WTC11 (cell line): ENCODE measurements around the gene CNGA2. TPM values are rescaled to one million over a fixed set of nuclear protein-coding genes. Genes with fewer than 3 reads are reported as not detected.

ENCODE experiments used
- ATAC-seq: fragments of 200-7000 bp; cut with Tn5 transposase; 2 replicates; pipeline ENCODE4 v1.10.0; 2021; ENCODE audit warnings: mild to moderate bottlenecking, moderate library complexity
- CTCF ChIA-PET: fragments of 300-600 bp; sonication (Branson Sonifier 250); formaldehyde crosslinking; loops from one replicate; lab custom pipeline; 2021; ENCODE audit warnings: antibody characterized with exemption; lab: Charles Lee
- POLR2A ChIA-PET: fragments of 350-600 bp; sonication (Branson Sonifier 250); formaldehyde crosslinking; loops from one replicate; lab custom pipeline; 2021; ENCODE audit warnings: antibody characterized with exemption; lab: Charles Lee
- DNase-seq: peaks from one replicate; pipeline ENCODE4 v3.0.0; 2021; ENCODE audit warnings: low spot score
- H3K27ac Mint-ChIP-seq: 2 replicates; pipeline ENCODE4 v1.8.0; 2021; ENCODE audit warnings: mixed read lengths
- H3K27me3 Mint-ChIP-seq: 2 replicates; pipeline ENCODE4 v1.8.0; 2021; ENCODE audit warnings: low read depth, mild to moderate bottlenecking, moderate library complexity, mixed read lengths
- H3K36me3 Mint-ChIP-seq: 2 replicates; pipeline ENCODE4 v1.8.0; 2021; ENCODE audit warnings: mixed read lengths
- H3K4me1 Mint-ChIP-seq: 2 replicates; pipeline ENCODE4 v1.8.0; 2022; ENCODE audit warnings: mixed read lengths
- H3K4me3 Mint-ChIP-seq: 2 replicates; pipeline ENCODE4 v1.8.0; 2021; ENCODE audit warnings: mild to moderate bottlenecking, moderate library complexity, mixed read lengths
- H3K9me3 Mint-ChIP-seq: 2 replicates; pipeline ENCODE4 v1.8.0; 2021; ENCODE audit warnings: mixed read lengths
- CREM ChIP-seq: sonication (generic); formaldehyde crosslinking; IDR thresholded peaks from 2 replicates; pipeline ENCODE4 v1.8.1; 2022; ENCODE audit warnings: mild to moderate bottlenecking, missing genetic modification reagents, moderate library complexity
- FOXJ3 ChIP-seq: sonication (generic); formaldehyde crosslinking; IDR thresholded peaks from 2 replicates; pipeline ENCODE4 v1.9.0; 2021; ENCODE audit warnings: missing genetic modification reagents, mild to moderate bottlenecking, borderline replicate concordance
- FOXP1 ChIP-seq: sonication (generic); formaldehyde crosslinking; IDR thresholded peaks from 2 replicates; pipeline ENCODE4 v1.8.0; 2022; ENCODE audit warnings: missing genetic modification reagents, mild to moderate bottlenecking, moderate library complexity, borderline replicate concordance
- IRF2 ChIP-seq: sonication (generic); formaldehyde crosslinking; IDR thresholded peaks from 2 replicates; pipeline ENCODE4 v1.8.0; 2022; ENCODE audit warnings: low read depth, missing genetic modification reagents, borderline replicate concordance
- SMAD4 ChIP-seq: sonication (generic); formaldehyde crosslinking; IDR thresholded peaks from 2 replicates; pipeline ENCODE4 v1.8.0; 2022; ENCODE audit warnings: mild to moderate bottlenecking, missing genetic modification reagents
- TEAD4 ChIP-seq: sonication (generic); formaldehyde crosslinking; IDR thresholded peaks from 2 replicates; pipeline ENCODE4 v1.8.0; 2022; ENCODE audit warnings: mild to moderate bottlenecking, missing genetic modification reagents
- TP53 ChIP-seq: sonication (generic); formaldehyde crosslinking; IDR thresholded peaks from 2 replicates; pipeline ENCODE4 v1.8.1; 2023; ENCODE audit warnings: mild to moderate bottlenecking, missing genetic modification reagents
- ZNF671 ChIP-seq: fragments of 250-450 bp; sonication (Bioruptor Pico); IDR thresholded peaks from 2 replicates; pipeline ENCODE4 v1.8.0; 2021; ENCODE audit warnings: mild to moderate bottlenecking
- total RNA-seq: library from RNA; stranded (reverse); gene quantifications from 3 replicates; pipeline ENCODE4 v1.2.3, GENCODE V29; 2021
- TF ChIP-seq, protein P1 (sequence below): fragments of 250-450 bp; sonication (Bioruptor Pico); IDR thresholded peaks from 2 replicates; pipeline ENCODE4 v1.9.0; 2021; ENCODE audit warnings: mild to moderate bottlenecking
- TF ChIP-seq, protein P2 (sequence below): sonication (generic); formaldehyde crosslinking; IDR thresholded peaks from 2 replicates; pipeline ENCODE4 v1.8.1; 2022; ENCODE audit warnings: mild to moderate bottlenecking, moderate library complexity, missing genetic modification reagents
- TF ChIP-seq, protein P3 (sequence below): fragments of 250-450 bp; sonication (Bioruptor Pico); IDR thresholded peaks from 2 replicates; pipeline ENCODE4 v1.9.0; 2021; ENCODE audit warnings: mild to moderate bottlenecking
- TF ChIP-seq, protein P4 (sequence below): sonication (generic); formaldehyde crosslinking; IDR thresholded peaks from 2 replicates; pipeline ENCODE4 v1.8.0; 2022; ENCODE audit warnings: mild to moderate bottlenecking, missing genetic modification reagents
- TF ChIP-seq, protein P5 (sequence below): fragments of 200-600 bp; IDR thresholded peaks from 2 replicates; pipeline ENCODE4 v1.8.0; 2022; ENCODE audit warnings: antibody characterized with exemption
- TF ChIP-seq, protein P6 (sequence below): sonication (generic); formaldehyde crosslinking; IDR thresholded peaks from 2 replicates; pipeline ENCODE4 v1.8.1; 2022; ENCODE audit warnings: mild to moderate bottlenecking, missing genetic modification reagents, moderate library complexity, borderline replicate concordance
- TF ChIP-seq, protein P7 (sequence below): sonication (generic); formaldehyde crosslinking; IDR thresholded peaks from 2 replicates; pipeline ENCODE4 v1.8.1; 2023; ENCODE audit warnings: mild to moderate bottlenecking, missing genetic modification reagents, moderate library complexity
- TF ChIP-seq, protein P8 (sequence below): sonication (generic); formaldehyde crosslinking; IDR thresholded peaks from 2 replicates; pipeline ENCODE4 v1.8.0; 2022; ENCODE audit warnings: mild to moderate bottlenecking, missing genetic modification reagents
- TF ChIP-seq, protein P9 (sequence below): sonication (generic); formaldehyde crosslinking; conservative IDR thresholded peaks from 2 replicates; pipeline ENCODE4 v1.8.1; 2023; ENCODE audit warnings: mild to moderate bottlenecking, low read depth, missing genetic modification reagents, moderate library complexity

Gene CNGA2
- total RNA-seq, 1 experiment from 2014 or later: not detected

DNA sequence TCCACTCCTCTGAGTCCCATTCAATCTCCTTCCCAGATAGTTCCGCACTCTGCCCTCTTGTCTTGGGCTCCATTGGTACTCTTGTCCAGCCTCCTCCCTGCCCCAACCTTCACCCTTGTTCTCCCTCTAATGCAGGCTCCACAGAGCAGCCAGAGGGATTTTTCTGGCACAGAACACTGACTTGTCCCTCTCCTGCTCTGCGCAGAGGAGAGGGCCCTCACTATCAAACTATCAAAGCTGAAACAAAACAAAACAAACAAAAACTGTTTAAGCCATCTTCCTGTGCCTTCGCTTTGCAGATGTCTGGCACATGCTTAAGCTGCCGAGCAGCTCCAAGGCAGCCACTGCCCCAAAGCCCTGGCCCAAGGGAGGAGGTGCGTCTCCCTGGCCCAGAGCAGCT is 2.9 kb downstream of the CNGA2 start:
- CTCF ChIA-PET: no interaction called here
- TF ChIP-seq FOXP1: no peak
- no peak for TF ChIP-seq CREM (CRISPR knock-in tag)
- TF ChIP-seq, protein P1, sequence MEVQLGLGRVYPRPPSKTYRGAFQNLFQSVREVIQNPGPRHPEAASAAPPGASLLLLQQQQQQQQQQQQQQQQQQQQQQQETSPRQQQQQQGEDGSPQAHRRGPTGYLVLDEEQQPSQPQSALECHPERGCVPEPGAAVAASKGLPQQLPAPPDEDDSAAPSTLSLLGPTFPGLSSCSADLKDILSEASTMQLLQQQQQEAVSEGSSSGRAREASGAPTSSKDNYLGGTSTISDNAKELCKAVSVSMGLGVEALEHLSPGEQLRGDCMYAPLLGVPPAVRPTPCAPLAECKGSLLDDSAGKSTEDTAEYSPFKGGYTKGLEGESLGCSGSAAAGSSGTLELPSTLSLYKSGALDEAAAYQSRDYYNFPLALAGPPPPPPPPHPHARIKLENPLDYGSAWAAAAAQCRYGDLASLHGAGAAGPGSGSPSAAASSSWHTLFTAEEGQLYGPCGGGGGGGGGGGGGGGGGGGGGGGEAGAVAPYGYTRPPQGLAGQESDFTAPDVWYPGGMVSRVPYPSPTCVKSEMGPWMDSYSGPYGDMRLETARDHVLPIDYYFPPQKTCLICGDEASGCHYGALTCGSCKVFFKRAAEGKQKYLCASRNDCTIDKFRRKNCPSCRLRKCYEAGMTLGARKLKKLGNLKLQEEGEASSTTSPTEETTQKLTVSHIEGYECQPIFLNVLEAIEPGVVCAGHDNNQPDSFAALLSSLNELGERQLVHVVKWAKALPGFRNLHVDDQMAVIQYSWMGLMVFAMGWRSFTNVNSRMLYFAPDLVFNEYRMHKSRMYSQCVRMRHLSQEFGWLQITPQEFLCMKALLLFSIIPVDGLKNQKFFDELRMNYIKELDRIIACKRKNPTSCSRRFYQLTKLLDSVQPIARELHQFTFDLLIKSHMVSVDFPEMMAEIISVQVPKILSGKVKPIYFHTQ (CRISPR knock-in tag): no peak
- TF ChIP-seq, protein P2, sequence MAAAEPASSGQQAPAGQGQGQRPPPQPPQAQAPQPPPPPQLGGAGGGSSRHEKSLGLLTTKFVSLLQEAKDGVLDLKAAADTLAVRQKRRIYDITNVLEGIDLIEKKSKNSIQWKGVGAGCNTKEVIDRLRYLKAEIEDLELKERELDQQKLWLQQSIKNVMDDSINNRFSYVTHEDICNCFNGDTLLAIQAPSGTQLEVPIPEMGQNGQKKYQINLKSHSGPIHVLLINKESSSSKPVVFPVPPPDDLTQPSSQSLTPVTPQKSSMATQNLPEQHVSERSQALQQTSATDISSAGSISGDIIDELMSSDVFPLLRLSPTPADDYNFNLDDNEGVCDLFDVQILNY (CRISPR knock-in tag): no peak
- no peak for TF ChIP-seq TP53 (CRISPR knock-in tag)
- TF ChIP-seq, protein P3, sequence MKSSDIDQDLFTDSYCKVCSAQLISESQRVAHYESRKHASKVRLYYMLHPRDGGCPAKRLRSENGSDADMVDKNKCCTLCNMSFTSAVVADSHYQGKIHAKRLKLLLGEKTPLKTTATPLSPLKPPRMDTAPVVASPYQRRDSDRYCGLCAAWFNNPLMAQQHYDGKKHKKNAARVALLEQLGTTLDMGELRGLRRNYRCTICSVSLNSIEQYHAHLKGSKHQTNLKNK (CRISPR knock-in tag): no peak
- TF ChIP-seq, protein P4, sequence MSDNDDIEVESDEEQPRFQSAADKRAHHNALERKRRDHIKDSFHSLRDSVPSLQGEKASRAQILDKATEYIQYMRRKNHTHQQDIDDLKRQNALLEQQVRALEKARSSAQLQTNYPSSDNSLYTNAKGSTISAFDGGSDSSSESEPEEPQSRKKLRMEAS (CRISPR knock-in tag): no peak
- TF ChIP-seq FOXJ3 (CRISPR knock-in tag): no peak
- TF ChIP-seq, protein P5, sequence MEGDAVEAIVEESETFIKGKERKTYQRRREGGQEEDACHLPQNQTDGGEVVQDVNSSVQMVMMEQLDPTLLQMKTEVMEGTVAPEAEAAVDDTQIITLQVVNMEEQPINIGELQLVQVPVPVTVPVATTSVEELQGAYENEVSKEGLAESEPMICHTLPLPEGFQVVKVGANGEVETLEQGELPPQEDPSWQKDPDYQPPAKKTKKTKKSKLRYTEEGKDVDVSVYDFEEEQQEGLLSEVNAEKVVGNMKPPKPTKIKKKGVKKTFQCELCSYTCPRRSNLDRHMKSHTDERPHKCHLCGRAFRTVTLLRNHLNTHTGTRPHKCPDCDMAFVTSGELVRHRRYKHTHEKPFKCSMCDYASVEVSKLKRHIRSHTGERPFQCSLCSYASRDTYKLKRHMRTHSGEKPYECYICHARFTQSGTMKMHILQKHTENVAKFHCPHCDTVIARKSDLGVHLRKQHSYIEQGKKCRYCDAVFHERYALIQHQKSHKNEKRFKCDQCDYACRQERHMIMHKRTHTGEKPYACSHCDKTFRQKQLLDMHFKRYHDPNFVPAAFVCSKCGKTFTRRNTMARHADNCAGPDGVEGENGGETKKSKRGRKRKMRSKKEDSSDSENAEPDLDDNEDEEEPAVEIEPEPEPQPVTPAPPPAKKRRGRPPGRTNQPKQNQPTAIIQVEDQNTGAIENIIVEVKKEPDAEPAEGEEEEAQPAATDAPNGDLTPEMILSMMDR: no peak
- TF ChIP-seq, protein P6, sequence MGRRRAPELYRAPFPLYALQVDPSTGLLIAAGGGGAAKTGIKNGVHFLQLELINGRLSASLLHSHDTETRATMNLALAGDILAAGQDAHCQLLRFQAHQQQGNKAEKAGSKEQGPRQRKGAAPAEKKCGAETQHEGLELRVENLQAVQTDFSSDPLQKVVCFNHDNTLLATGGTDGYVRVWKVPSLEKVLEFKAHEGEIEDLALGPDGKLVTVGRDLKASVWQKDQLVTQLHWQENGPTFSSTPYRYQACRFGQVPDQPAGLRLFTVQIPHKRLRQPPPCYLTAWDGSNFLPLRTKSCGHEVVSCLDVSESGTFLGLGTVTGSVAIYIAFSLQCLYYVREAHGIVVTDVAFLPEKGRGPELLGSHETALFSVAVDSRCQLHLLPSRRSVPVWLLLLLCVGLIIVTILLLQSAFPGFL (CRISPR knock-in tag): no peak
- H3K4me1 Mint-ChIP-seq: no peaks in the 10 kb centered on the region
- H3K36me3 Mint-ChIP-seq: no peaks in the 10 kb centered on the region
- no peak overlapping the region for H3K27ac Mint-ChIP-seq
- DNase-seq (no peak), ATAC-seq (no peak)
- POLR2A ChIA-PET: no interaction called here
- H3K27me3 Mint-ChIP-seq: no peaks in the 10 kb centered on the region; the same call in none of the 2 replicates
- H3K9me3 Mint-ChIP-seq: 0 out of 2 replicates have a peak, but pooled peaks cover 6% of the 10 kb centered on the region
- H3K4me3 Mint-ChIP-seq: no peak overlapping the region

DNA sequence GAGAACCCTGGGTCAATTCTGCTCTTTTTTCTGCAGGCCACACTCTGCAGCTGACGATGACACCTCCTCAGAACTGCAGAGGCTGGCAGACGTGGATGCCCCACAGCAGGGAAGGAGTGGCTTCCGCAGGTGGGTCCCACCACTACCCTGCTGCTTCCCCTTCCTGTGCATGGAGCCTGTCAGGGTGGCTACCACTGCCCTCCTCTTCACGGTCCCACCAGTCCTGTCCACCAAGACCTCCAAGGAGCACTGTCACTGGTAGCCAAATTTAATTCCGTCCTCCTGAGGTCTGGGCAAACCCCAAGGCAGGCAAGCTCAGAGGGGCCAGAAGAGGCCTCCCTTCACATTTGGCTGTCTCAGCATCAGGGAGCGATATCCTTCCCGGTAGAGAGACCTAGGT is 4.2 kb downstream of the CNGA2 start:
- no peaks in the 10 kb centered on the region for H3K4me1 Mint-ChIP-seq
- CTCF ChIA-PET: no interaction called here
- 0 out of 2 replicates have a peak, but pooled peaks cover 10% of the 10 kb centered on the region for H3K9me3 Mint-ChIP-seq
- TF ChIP-seq TEAD4 (CRISPR knock-in tag): no peak
- H3K4me3 Mint-ChIP-seq: no peak overlapping the region
- ATAC-seq (no peak), DNase-seq (no peak)
- H3K27ac Mint-ChIP-seq: no peak overlapping the region
- POLR2A ChIA-PET: no interaction called here
- H3K27me3 Mint-ChIP-seq: no peaks in the 10 kb centered on the region; the same call in none of the 2 replicates
- H3K36me3 Mint-ChIP-seq: no peaks in the 10 kb centered on the region

DNA sequence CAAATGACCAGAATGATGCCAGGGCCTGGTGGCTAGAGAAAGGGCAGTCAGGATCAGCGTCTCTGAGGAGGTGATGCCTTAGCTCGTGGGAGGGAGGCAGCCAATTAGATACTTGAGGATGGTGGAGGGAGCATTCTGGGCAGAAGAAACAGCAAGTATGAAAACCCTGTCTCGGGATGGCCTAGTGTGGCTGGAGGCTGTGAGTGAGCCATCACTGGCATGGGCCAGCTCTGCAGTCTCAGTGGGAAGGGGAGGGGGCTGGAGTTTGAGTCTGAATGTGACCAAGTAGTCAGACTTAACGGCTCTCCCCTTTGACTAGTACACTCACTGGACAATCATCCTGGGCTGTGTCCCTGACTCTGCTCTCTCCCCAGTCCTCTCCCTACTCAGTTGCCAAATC is 7.1 kb downstream of the CNGA2 start:
- no peaks in the 10 kb centered on the region; the same call in 1 of the 2 replicates for H3K27me3 Mint-ChIP-seq
- ChIA-PET POLR2A (no interaction called here), CTCF (no interaction called here)
- H3K9me3 Mint-ChIP-seq: 0 out of 2 replicates have a peak, but pooled peaks cover 4% of the 10 kb centered on the region
- no peak for ATAC-seq
- no peak overlapping the region for H3K27ac Mint-ChIP-seq
- H3K36me3 Mint-ChIP-seq: no peaks in the 10 kb centered on the region
- H3K4me3 Mint-ChIP-seq: no peak overlapping the region
- H3K4me1 Mint-ChIP-seq: no peaks in the 10 kb centered on the region
- DNase-seq: no peak
- TF ChIP-seq, protein P7, sequence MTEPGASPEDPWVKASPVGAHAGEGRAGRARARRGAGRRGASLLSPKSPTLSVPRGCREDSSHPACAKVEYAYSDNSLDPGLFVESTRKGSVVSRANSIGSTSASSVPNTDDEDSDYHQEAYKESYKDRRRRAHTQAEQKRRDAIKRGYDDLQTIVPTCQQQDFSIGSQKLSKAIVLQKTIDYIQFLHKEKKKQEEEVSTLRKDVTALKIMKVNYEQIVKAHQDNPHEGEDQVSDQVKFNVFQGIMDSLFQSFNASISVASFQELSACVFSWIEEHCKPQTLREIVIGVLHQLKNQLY (CRISPR knock-in tag): no peak
- TF ChIP-seq, protein P8, sequence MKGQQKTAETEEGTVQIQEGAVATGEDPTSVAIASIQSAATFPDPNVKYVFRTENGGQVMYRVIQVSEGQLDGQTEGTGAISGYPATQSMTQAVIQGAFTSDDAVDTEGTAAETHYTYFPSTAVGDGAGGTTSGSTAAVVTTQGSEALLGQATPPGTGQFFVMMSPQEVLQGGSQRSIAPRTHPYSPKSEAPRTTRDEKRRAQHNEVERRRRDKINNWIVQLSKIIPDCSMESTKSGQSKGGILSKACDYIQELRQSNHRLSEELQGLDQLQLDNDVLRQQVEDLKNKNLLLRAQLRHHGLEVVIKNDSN (CRISPR knock-in tag): no peak
- TF ChIP-seq, protein P9, sequence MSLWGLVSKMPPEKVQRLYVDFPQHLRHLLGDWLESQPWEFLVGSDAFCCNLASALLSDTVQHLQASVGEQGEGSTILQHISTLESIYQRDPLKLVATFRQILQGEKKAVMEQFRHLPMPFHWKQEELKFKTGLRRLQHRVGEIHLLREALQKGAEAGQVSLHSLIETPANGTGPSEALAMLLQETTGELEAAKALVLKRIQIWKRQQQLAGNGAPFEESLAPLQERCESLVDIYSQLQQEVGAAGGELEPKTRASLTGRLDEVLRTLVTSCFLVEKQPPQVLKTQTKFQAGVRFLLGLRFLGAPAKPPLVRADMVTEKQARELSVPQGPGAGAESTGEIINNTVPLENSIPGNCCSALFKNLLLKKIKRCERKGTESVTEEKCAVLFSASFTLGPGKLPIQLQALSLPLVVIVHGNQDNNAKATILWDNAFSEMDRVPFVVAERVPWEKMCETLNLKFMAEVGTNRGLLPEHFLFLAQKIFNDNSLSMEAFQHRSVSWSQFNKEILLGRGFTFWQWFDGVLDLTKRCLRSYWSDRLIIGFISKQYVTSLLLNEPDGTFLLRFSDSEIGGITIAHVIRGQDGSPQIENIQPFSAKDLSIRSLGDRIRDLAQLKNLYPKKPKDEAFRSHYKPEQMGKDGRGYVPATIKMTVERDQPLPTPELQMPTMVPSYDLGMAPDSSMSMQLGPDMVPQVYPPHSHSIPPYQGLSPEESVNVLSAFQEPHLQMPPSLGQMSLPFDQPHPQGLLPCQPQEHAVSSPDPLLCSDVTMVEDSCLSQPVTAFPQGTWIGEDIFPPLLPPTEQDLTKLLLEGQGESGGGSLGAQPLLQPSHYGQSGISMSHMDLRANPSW: no peak
- TF ChIP-seq ZNF671 (CRISPR knock-in tag): no peak
- TF ChIP-seq SMAD4 (CRISPR knock-in tag): no peak
- no peak for TF ChIP-seq IRF2 (CRISPR knock-in tag)
- TF ChIP-seq TP53 (CRISPR knock-in tag): no peak
